NCI-H187 (cell line): ENCODE results near the gene FBXL2.
"Not testable (repeated sequence)": the region's sequence is repeated elsewhere in the genome, so short reads cannot be mapped to it uniquely, and the experiment has no call there.

ENCODE experiments used
- DNase-seq, 2 experiments: peaks; one replicate each; lab custom pipeline; 2025; lab: John Stamatoyannopoulos, UW

The FBXL2 gene

GRCh38 chr3:33315826-33316225 is 38.6 kb downstream of the FBXL2 start:
- DNase-seq: no peak

DNA sequence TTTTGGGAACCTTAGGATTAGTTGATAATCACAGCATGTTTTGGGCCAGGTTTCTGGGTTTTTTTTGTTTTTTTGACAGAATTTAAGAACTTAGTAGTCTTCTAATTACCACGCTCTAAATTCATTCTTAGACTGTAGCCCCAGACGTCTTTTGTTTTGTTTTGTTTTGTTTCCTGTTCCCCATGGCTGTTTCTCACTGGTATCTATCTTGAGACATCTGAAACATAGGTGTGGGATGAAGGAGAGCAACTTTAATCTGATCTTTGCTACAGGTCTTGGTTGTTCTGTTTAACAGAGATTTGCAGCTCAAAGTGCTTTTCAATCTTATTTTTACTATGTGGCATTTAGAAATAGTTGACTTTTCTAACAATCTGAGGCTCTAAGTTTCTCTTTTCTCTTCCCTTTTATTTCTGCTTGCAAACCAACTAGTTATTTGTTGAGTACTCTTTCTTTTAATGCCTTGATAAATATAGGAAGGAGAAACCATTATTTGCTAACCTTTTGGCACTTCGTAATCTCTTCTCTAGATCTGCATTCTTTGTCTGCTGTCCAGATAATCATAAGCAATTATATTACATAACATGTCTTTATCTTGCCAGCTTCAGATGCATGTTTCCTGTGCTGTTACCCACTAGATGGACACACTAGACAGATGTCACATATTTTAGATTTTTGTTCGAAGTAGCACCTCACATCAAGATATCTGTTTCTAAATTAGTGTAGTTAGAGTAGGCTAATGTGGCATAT is 40.9 kb downstream of the FBXL2 start:
- no peak for DNase-seq

- DNase-seq: no peak
Measured at GRCh38 chr3:33318710-33319380, 41.6 kb downstream of the FBXL2 start.

DNA sequence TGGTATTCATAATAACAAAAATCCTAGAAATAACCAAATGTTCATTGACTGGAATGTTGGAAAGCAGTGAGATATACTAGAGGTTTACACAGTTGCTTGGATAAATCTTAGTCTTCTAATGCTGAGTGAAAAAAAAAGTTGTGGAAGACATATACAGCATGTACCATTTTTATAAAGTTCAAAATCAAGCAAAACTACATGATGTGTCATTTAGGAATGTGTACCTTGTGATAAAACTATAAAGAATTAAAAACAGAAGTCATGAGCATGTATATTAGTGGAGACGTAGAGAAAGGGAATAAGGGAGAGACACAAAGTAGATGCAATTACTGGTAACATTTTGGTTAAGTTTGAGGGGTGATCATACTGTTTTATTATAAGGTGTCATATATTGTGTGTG is 45.2 kb downstream of the FBXL2 start:
- DNase-seq: no peak

GRCh38 chr3:33331414-33331813 is 54.2 kb downstream of the FBXL2 start:
- no peak for DNase-seq

DNA sequence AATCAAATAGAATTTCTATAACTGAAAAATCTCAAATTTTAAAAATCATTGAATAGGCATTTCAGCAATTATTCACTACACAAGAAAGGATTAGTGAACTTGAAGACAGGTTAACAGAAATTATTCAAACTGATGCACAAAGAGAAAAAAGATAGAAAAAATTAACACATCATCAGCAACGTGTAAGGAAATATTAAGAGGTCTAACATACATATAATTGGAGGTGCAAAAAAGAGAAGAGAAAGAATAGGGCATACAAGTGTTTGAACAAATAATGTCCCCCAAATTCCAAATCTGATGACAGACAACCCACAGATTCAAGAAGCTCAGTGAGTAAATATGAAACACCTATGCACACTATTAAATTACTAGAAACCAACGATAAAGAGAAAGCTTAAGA is 57.1 kb downstream of the FBXL2 start:
- no peak for DNase-seq

DNA sequence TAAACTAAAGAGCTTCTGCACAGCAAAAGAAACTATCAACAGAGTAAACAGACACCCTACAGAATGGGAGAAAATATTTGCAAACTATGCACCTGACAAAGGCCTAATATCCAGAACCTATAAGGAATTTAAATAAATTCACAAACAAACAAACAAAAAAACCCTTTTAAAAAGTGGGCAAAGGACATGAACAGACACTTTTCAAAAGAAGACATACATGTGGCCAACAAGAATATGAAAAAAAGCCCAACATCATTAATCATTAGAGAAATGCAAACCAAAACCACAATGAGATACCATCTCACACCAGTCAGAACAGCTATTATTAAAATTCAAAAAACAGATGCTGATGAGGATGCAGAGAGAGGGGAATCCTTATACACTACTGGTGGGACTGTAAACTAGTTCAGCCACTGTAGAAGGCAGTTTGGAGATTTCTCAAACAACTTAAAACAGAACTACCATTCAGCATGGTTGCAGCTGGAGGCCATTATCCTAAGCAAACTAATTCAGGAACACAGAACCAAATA is 61.8 kb downstream of the FBXL2 start:
- DNase-seq: not testable (repeated sequence)

DNA sequence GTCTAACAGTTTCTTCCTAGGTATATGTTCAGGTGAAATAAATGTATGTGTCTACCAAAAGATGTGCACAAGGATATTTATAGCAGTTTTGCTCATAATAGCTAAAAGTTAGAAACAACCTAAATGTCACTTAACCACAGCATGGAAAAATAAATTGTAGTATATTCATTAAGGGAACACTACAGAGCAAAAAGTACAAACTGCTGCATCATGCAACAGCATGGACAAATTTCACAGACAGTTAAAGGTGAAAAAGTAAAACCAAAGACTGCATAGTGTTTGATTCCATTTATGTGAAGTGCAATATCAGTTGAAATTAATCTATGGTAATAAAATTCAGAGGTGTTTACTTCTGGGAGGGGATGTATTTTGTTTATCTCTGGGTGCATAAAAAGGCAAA is 62.5 kb downstream of the FBXL2 start:
- DNase-seq: no peak

DNA sequence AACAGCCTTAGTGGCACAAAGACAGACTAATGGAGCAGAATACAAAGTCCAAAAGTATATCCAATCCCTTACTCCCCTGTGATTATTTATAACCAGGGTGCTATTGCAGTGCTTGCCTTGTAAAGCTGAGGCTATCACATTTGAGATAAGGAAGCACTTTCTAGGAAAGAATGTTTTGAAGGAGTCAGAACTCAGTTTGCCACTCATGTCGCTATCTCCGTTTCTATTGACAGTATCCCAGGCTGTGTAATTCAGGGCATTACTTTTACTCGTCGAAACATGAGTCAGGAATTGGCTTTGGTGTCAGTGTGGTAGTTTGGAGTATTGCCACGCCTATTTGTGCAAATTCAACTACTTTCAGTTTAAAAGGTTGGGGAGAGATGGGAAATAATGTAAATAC is 78.4 kb downstream of the FBXL2 start:
- DNase-seq: no peak

GRCh38 chr3:33358172-33358781 is 81.0 kb downstream of the FBXL2 start:
- DNase-seq: no peak

DNA sequence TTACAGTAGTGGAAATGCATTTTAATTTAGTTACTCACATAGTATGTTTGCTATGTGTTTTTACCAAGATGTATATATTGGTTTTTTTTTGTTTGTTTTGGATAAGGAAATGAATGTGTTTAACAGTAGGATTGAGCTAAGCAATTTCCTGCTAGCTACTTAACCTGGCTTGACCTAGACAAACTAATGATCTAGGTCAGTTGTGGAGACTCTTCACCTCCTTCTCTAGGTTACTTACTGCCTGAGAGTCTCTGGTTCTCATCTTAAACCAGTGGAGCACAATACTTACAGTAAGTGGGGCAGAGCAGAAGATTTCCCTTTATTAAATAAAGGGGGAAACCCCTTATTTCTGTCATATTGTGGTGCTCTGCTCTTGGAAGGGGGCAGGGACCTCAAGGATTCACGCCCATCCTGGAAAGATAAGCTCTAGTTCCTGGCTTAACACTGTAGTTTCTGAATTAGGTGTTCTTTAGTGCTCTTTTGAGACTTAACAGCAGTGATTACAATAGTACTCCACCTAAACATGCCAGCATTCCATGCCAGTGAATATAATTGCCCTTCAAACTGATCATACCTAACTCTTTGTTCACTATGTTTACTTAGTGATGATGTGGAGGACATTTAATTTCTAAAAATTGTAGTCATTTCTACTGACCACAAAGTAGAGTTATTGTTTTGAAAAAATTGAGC is 83.0 kb downstream of the FBXL2 start:
- no peak for DNase-seq

DNA sequence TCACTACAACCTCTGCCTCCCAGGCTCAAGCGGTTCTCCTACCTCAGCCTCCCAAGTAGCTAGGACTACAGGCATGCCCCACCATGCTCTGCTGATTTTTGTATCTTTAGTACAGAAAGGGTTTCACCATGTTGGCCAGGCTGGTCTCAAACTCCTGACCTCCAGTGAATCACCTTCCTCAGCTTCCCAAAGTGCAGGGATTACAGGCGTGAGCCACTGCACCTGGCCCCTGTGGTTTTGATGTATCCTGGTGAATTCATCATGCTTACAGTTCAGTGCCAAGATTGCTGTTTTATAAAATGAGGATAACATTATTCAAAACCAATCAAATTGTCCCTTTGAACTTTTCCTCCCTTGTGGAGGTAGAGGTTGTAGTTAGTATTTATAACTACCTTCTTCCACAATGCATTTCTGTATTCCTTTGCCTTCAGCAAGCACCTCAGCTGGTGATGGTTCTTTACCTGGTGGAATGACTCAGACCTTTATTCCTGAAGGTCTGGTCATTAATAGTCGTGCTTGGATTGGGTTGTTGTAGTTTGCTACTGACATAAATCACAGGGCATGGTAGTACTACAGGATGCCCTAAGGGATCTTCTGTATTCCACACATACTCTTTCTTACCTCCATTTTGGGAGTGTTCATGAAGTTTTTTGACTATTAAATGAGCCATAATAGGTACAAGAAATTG is 86.0 kb downstream of the FBXL2 start:
- no peak for DNase-seq

- DNase-seq: no peak
Measured at GRCh38 chr3:33364060-33364459, 86.8 kb downstream of the FBXL2 start.

DNA sequence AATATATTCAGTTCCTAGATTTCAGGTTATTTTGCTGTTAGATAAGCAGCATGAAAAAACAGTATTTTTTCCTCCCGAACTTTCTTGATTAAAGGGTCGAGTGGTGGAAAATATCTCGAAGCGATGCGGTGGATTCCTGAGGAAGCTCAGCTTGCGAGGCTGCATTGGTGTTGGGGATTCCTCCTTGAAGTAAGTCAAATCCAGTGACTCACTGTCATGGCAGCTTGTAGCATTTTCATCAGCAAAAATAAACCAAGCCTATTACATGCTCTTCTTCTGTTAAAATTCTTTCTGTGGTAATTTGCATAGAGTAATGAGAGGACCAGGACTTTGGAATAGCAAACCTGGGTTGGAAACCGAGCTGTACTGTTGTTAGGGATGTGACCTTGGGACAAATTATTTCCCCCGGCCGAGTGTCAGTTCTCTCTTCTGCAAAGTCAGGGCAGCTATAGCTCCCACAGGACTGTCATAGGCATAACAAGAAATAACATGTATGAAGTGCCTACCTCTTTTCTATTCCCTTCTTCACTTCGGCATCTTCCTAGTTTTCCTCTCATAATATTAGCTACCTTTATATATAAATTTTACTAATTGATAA is 87.4 kb downstream of the FBXL2 start:
- no peak for DNase-seq

DNA sequence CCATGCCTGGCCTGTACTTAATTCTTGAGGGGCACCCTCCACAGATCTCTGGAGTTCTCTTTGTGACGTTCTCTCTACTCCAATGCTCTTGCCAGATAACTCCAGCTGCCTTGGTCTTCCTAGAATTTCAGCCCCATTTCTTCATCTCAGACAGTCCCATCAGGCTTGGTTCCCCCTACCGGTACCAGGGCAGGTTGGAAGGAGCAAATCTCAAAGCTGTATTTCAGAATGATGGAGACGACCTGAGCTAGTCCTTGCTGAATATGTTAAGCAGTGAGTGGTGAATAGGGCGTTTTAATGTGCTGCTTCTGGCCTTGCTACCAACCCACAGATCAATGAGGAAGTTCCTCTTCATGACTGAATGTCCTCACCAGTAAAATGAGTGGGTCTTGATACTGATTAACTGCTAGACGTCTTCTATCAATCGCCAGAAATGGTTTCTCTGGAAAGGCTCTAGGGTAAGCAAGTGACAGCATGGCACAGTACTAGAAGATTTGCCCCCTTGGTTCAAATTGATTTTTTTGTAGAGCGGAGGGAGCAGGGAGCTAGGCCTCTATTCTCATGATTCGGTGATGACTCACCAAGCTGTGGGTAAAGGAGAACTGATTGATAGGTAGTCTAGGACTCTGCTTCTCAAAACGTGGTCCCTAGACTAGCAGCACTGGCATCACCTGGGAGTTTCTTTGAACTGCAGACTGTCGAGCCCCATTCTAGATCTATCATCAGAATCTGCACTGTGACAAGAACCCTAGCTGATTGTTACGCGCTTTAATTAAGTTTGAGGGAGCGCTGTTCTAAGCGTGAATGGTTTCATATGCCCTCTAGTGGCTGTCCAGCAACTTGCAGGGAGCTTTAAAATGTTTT is 95.2 kb downstream of the FBXL2 start:
- no peak for DNase-seq

GRCh38 chr3:33373082-33373437 is 95.8 kb downstream of the FBXL2 start:
- DNase-seq: no peak

GRCh38 chr3:33377489-33377888 is 100.2 kb downstream of the FBXL2 start:
- no peak for DNase-seq

DNA sequence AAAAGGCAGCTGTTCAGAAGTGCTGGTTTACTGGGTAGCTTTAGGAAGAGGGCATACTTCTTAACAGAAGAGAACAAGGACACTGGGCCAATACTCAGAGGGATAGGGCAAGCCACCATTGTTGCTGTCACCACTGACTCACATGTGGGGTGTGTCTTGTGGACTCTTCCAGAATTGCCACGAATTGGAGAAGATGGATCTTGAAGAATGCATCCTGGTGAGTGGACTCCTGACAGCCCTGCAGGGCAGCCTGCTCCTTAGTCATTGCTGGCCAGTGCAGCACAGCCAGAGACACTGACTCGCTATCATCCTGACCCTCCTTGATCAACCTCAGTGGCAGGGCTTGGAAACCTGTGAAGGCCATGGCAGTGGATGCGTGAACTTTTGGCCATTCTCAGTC is 100.7 kb downstream of the FBXL2 start:
- DNase-seq: no peak

DNA sequence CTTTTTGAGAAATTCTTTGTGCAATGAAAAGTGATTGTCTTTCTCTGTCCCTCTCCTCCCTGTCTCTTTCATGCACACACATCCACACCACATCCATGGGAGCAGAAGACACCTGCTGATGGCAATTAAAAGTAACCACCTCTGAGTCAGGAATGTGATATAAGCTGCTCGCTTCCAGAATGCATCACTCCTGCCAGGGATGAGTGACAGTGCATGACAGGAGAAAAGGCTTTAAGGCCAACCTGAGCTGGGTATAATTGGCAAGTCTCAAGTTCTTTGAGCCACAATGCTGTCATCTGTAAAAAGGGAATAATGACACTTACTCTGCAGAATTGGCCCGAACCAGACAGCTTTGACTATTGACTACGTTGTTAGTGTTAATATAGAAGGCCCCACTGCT is 103.4 kb downstream of the FBXL2 start:
- no peak for DNase-seq

DNA sequence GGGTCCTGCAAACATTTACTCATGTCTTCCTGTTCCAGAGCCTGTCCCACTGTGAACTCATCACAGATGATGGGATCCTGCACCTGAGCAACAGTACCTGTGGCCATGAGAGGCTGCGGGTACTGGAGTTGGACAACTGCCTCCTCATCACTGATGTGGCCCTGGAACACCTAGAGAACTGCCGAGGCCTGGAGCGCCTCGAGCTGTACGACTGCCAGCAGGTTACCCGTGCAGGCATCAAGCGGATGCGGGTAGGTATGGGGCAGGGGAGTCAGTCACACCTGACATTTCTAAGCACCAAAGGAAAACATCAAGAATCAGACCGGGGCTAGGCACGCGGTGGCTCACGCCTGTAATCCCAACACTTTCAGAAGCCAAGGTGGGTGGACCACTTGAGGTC is 106.7 kb downstream of the FBXL2 start:
- no peak for DNase-seq

DNA sequence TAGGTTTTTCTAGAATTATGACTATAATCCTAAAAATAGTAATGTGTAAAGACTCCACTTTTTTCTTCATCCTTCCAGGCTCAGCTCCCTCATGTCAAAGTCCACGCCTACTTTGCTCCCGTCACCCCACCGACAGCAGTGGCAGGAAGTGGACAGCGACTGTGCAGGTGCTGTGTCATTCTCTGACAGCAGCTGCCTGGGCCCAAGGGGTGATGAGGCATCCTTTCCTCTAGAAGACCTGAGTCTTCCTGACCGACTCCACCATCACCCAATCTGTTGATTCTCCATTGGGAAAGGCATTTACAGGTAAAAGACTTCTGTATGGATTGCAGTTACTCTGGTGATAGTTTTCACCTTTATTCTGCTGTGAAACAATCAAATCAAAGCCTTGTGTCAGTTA is 108.2 kb downstream of the FBXL2 start:
- no peak for DNase-seq
